Liver (tissue), 3 donors: ENCODE data around the gene KMT2A.

Experiments
- NR2F2 ChIP-seq: IDR thresholded peaks from 2 replicates; pipeline ENCODE4 v1.6.1; 2016; ENCODE audit warnings: antibody characterized with exemption
- RAD21 ChIP-seq, 2 donors: IDR thresholded peaks; 2 replicates each; pipeline ENCODE4 v1.6.1; 2016; ENCODE audit warnings: antibody characterized with exemption in 2 of 2, mild to moderate bottlenecking in 2 of 2
- SP1 ChIP-seq: IDR thresholded peaks from 2 replicates; pipeline ENCODE4 v1.6.1; 2018; ENCODE audit warnings: antibody characterized with exemption, mild to moderate bottlenecking
- TAF1 ChIP-seq: conservative IDR thresholded peaks from 2 replicates; pipeline ENCODE4 v1.6.1; 2016; ENCODE audit warnings: antibody characterized with exemption, mild to moderate bottlenecking
- TF ChIP-seq, protein P1 (sequence below): fragments of 150-350 bp; IDR thresholded peaks from 2 replicates; pipeline ENCODE4 v1.5.1; 2017; ENCODE audit warnings: improper control_type of control experiment, low read depth, low read length; ENCODE audit not compliant: missing input control
- TF ChIP-seq, protein P2 (sequence below): IDR thresholded peaks from 2 replicates; pipeline ENCODE4 v1.6.1; 2016; ENCODE audit warnings: antibody characterized with exemption
- donor health status: healthy.
- donor health status: healthy.

DNA sequence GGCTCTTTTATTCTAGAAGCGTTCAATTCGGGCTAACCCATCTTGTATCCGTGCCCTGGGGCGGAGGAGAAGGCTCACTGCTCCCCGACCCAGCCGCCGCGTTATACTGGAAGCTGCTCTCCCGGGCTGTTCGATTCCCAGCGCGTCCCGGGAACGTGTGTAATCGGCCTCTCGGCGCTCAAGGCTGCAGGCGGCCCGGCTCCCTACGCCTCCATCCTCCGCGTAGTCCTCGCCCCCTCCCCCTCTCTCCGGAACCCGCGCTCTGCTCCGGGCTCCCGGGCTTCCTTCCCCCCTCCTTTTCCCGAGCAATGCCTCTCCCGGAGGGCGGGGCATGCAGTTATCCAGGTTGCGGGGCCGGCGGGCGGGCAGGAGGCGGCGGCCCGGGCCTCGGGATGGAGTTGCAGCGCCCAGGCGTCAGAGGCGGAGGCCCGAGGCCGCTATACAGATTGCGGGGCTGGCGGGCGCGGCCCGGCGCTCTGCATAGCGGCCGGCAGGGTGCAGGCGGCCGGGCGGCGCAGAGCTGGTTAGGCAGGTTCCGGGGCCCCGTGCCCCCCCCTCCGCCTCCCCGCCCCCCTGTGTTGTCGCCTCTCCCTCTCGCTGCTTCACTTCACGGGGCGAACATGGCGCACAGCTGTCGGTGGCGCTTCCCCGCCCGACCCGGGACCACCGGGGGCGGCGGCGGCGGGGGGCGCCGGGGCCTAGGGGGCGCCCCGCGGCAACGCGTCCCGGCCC is at the start of gene KMT2A:
- TF ChIP-seq, protein P1, sequence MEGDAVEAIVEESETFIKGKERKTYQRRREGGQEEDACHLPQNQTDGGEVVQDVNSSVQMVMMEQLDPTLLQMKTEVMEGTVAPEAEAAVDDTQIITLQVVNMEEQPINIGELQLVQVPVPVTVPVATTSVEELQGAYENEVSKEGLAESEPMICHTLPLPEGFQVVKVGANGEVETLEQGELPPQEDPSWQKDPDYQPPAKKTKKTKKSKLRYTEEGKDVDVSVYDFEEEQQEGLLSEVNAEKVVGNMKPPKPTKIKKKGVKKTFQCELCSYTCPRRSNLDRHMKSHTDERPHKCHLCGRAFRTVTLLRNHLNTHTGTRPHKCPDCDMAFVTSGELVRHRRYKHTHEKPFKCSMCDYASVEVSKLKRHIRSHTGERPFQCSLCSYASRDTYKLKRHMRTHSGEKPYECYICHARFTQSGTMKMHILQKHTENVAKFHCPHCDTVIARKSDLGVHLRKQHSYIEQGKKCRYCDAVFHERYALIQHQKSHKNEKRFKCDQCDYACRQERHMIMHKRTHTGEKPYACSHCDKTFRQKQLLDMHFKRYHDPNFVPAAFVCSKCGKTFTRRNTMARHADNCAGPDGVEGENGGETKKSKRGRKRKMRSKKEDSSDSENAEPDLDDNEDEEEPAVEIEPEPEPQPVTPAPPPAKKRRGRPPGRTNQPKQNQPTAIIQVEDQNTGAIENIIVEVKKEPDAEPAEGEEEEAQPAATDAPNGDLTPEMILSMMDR, result no peak
- TF ChIP-seq TAF1 (peak; percentile 24), SP1 (peak; percentile 66), NR2F2 (no peak), RAD21 (IDR thresholded peaks at IDR 0.05) (peak in 1 of 2 donors; percentile 12)
- TF ChIP-seq, protein P2, sequence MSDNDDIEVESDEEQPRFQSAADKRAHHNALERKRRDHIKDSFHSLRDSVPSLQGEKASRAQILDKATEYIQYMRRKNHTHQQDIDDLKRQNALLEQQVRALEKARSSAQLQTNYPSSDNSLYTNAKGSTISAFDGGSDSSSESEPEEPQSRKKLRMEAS, result peak; percentile 48
